A549 (cell line): ENCODE measurements around the gene KRTAP9-8. TPM values are rescaled to one million over a fixed set of nuclear protein-coding genes. Genes with fewer than 3 reads are reported as not detected.
"Not testable (repeated sequence)": the region's sequence is repeated elsewhere in the genome, so short reads cannot be mapped to it uniquely, and the experiment has no call there.

Experiments used
- ATAC-seq, 2 experiments: fragments of 200-7000 bp in 1 of 2; fragments of >200 bp in 1 of 2; cut with Nextera tagmentation in 1 of 2; cut with Tn5 transposase in 1 of 2; 3 replicates each; pipeline versions ENCODE4 v1.8.0 to v1.9.1; 2018 to 2020; ENCODE audit warnings: mild to moderate bottlenecking in 1 of 2, moderate library complexity in 1 of 2
- CTCF ChIA-PET: fragments of 300-600 bp; sonication (Branson Sonifier 250); formaldehyde crosslinking; extraction: SDS; loops from one replicate; lab custom pipeline; 2021; ENCODE audit warnings: antibody characterized with exemption, inconsistent platforms; lab: Yijun Ruan, JAX
- POLR2A ChIA-PET: fragments of 350-600 bp; formaldehyde crosslinking; extraction: SDS; loops from one replicate; lab custom pipeline; 2021; ENCODE audit warnings: antibody characterized with exemption, inconsistent platforms; lab: Yijun Ruan, JAX
- DNase-seq, 2 experiments: peaks; one replicate each; pipeline versions ENCODE4 v3.0.0 to v3.0.0-alpha.2; 2011 to 2016; ENCODE audit warnings: low read depth in 1 of 2, low spot score in 1 of 2
- FAIRE-seq: peaks from 2 replicates; lab custom pipeline; 2011; peaks lifted over from hg19 to GRCh38; lab: Jason Lieb, UNC
- H3K27ac ChIP-seq, 2 experiments: fragments of >200 bp; sonication (Bioruptor Twin); formaldehyde crosslinking; 3 replicates each; pipeline ENCODE4 v1.5.1; 2016 to 2017
- H3K4me1 ChIP-seq: fragments of >200 bp; sonication (Bioruptor Twin); formaldehyde crosslinking; 3 replicates; pipeline ENCODE4 v1.6.1; 2016
- H3K4me2 ChIP-seq: fragments of >200 bp; sonication (Bioruptor Twin); formaldehyde crosslinking; 3 replicates; pipeline ENCODE4 v1.6.1; 2016
- H3K4me3 ChIP-seq: fragments of >200 bp; sonication (Bioruptor Twin); formaldehyde crosslinking; 3 replicates; pipeline ENCODE4 v1.5.1; 2016
- H3K9me3 ChIP-seq: fragments of >200 bp; sonication (Bioruptor Twin); formaldehyde crosslinking; 3 replicates; pipeline ENCODE4 v1.6.1; 2016
- E2F6 ChIP-seq: IDR thresholded peaks from 2 replicates; pipeline ENCODE4 v1.6.1; 2012; ENCODE audit warnings: low read depth, borderline replicate concordance
- ELK1 ChIP-seq: fragments of 150-350 bp; IDR thresholded peaks from 2 replicates; pipeline ENCODE4 v1.6.1; 2014; ENCODE audit warnings: low read depth, mild to moderate bottlenecking, low read length
- FOXS1 ChIP-seq: fragments of 250-450 bp; sonication (Bioruptor Pico); IDR thresholded peaks from 2 replicates; pipeline ENCODE4 v1.5.0; 2020; ENCODE audit warnings: mild to moderate bottlenecking, moderate library complexity
- HOXB13 ChIP-seq: fragments of 250-450 bp; sonication (Bioruptor Pico); IDR thresholded peaks from 2 replicates; pipeline ENCODE4 v1.5.0; 2020; ENCODE audit warnings: low read depth, mild to moderate bottlenecking, moderate library complexity
- JUN ChIP-seq, 2 experiments: fragments of >200 bp; sonication (Bioruptor Twin); formaldehyde crosslinking; IDR thresholded peaks; 2 replicates in 1 of 2; 3 replicates in 1 of 2; pipeline ENCODE4 v1.6.1; 2016 to 2017
- MAFK ChIP-seq: fragments of 450-650 bp; IDR thresholded peaks from 2 replicates; pipeline ENCODE4 v1.6.1; 2014; ENCODE audit not compliant: partially characterized antibody
- NFE2L2 ChIP-seq: fragments of 150-350 bp; conservative IDR thresholded peaks from 2 replicates; pipeline ENCODE4 v1.6.1; 2014; ENCODE audit warnings: low read length
- NPAS2 ChIP-seq: fragments of 250-450 bp; sonication (Bioruptor Pico); IDR thresholded peaks from 2 replicates; pipeline ENCODE4 v1.8.0; 2022; ENCODE audit warnings: mild to moderate bottlenecking, moderate library complexity, borderline replicate concordance
- PBX3 ChIP-seq: IDR thresholded peaks from 2 replicates; pipeline ENCODE4 v1.6.1; 2012
- POLR2A ChIP-seq: IDR thresholded peaks from 2 replicates; pipeline ENCODE4 v1.6.1; 2012; ENCODE audit warnings: mild to moderate bottlenecking, low read length
- RFX5 ChIP-seq: fragments of 450-650 bp; IDR thresholded peaks from 2 replicates; pipeline ENCODE4 v1.7.1; 2014; ENCODE audit warnings: antibody characterized with exemption, mild to moderate bottlenecking, moderate library complexity
- RNF2 ChIP-seq: fragments of 200-600 bp; sonication (generic); IDR thresholded peaks from 2 replicates; pipeline ENCODE4 v1.6.1; 2016; ENCODE audit warnings: low read depth, mild to moderate bottlenecking, antibody characterized with exemption, moderate library complexity, borderline replicate concordance
- USF2 ChIP-seq: fragments of 450-650 bp; IDR thresholded peaks from 2 replicates; pipeline ENCODE4 v1.6.1; 2014; ENCODE audit warnings: antibody characterized with exemption
- WGBS: methylation state at CpG from one replicate; pipeline ENCODE4 v1.1.6; 2017; ENCODE audit errors: missing lambda C conversion rate; 5-methylcytosine and 5-hydroxymethylcytosine counted together
- polyA plus RNA-seq, 4 experiments: library from polyadenylated mRNA; depleted of rRNA in 3 of 4; stranded (reverse); fragments of >200 nt; fragmentation: RNase III in 1 of 4; extraction: RNeasy Plus Mini Kit Qiagen cat#74134 plus additional on column Dnase treatment in 1 of 4; gene quantifications; 2 replicates in 3 of 4; 3 replicates in 1 of 4; pipeline ENCODE4 v1.2.3, GENCODE V29; 2011 to 2017
- TF ChIP-seq, protein P1 (sequence below): fragments of 200-600 bp; sonication (generic); IDR thresholded peaks from 2 replicates; pipeline ENCODE4 v1.6.1; 2016; ENCODE audit warnings: antibody characterized with exemption, mild to moderate bottlenecking, moderate library complexity
- TF ChIP-seq, protein P2 (sequence below): fragments of 250-450 bp; sonication (Bioruptor Pico); IDR thresholded peaks from 2 replicates; pipeline ENCODE4 v1.5.0; 2020; ENCODE audit warnings: low read depth, mild to moderate bottlenecking, moderate library complexity

KRTAP9-8 gene
- polyA plus RNA-seq, 2 of the 4 experiments (the other 2 are of a cell fraction) = not detected

DNA sequence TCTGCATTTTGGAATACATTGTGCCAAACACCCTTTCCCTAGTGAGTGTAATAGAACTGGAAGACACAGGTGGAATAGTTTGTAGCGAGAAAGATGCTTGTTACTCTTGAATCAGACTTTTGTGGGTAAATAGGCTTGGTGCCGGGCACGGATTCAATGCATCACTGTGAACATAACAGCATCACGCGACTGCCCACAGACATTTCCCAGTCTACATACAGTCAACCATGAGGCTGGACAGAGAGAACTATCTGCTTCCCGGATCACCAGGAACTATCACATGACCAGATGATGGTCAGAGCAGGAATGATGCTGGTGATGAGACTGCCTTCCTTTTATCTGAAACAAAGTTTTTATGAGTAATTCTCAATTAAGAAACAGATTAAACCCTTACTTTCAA lies 11.7 kb upstream of the KRTAP9-8 start:
- POLR2A ChIA-PET = no interaction called here

DNA sequence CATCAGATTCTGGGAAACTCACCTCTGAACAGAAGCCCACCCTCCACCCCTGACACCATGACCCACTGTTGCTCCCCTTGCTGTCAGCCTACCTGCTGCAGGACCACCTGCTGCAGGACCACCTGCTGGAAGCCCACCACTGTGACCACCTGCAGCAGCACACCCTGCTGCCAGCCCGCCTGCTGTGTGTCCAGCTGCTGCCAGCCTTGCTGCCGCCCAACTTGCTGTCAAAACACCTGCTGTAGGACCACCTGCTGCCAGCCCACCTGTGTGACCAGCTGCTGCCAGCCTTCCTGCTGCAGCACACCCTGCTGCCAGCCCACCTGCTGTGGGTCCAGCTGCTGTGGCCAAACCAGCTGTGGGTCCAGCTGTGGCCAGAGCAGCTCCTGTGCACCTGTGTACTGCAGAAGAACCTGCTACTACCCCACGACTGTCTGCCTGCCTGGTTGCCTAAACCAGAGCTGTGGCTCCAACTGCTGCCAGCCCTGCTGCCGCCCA lies 11.2 kb upstream of the KRTAP9-8 start, which contains the start of gene KRTAP9-2:
Gene KRTAP9-2, plus strand, starts transcription at position 51 of the 498 bp plus-strand sequence. Its CDS starts 7 bp downstream, at position 58.
- H3K9me3 ChIP-seq, FAIRE-seq, H3K4me3 ChIP-seq, POLR2A ChIA-PET, ATAC-seq, H3K4me1 ChIP-seq, DNase-seq, H3K4me2 ChIP-seq, H3K27ac ChIP-seq, CTCF ChIA-PET: not testable (repeated sequence)
- 48% methylated on average over 3 of the region's 4 CpGs for WGBS

More for the DNA sequence above, 11.7 kb upstream of the KRTAP9-8 start:
- CTCF ChIA-PET = interaction anchor here (1.1 kb wide), 1 partner anchor 37 kb away, joined by 4 read pairs; no protein-coding TSS in a partner anchor
- ATAC-seq (no peak), DNase-seq (no peak), FAIRE-seq (peak; percentile 80)
- Histone ChIP-seq H3K4me2 (no peak overlapping the region), H3K9me3 (no peaks in the 10 kb centered on the region), H3K27ac (no peak overlapping the region), H3K4me1 (no peaks in the 10 kb centered on the region), H3K4me3 (no peak overlapping the region)
- 90% methylated on average over 6 of the region's 6 CpGs for WGBS
- TF ChIP-seq RNF2 (no peak), MAFK (no peak), NPAS2 (no peak), FOXS1 (no peak), USF2 (no peak), E2F6 (no peak), POLR2A (no peak), ELK1 (no peak), RFX5 (no peak), JUN (IDR thresholded peaks at IDR 0.05) (no peak), HOXB13 (CRISPR knock-in tag) (no peak), PBX3 (no peak), NFE2L2 (no peak)
- TF ChIP-seq, protein P1, sequence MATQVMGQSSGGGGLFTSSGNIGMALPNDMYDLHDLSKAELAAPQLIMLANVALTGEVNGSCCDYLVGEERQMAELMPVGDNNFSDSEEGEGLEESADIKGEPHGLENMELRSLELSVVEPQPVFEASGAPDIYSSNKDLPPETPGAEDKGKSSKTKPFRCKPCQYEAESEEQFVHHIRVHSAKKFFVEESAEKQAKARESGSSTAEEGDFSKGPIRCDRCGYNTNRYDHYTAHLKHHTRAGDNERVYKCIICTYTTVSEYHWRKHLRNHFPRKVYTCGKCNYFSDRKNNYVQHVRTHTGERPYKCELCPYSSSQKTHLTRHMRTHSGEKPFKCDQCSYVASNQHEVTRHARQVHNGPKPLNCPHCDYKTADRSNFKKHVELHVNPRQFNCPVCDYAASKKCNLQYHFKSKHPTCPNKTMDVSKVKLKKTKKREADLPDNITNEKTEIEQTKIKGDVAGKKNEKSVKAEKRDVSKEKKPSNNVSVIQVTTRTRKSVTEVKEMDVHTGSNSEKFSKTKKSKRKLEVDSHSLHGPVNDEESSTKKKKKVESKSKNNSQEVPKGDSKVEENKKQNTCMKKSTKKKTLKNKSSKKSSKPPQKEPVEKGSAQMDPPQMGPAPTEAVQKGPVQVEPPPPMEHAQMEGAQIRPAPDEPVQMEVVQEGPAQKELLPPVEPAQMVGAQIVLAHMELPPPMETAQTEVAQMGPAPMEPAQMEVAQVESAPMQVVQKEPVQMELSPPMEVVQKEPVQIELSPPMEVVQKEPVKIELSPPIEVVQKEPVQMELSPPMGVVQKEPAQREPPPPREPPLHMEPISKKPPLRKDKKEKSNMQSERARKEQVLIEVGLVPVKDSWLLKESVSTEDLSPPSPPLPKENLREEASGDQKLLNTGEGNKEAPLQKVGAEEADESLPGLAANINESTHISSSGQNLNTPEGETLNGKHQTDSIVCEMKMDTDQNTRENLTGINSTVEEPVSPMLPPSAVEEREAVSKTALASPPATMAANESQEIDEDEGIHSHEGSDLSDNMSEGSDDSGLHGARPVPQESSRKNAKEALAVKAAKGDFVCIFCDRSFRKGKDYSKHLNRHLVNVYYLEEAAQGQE = no peak
- TF ChIP-seq, protein P2, sequence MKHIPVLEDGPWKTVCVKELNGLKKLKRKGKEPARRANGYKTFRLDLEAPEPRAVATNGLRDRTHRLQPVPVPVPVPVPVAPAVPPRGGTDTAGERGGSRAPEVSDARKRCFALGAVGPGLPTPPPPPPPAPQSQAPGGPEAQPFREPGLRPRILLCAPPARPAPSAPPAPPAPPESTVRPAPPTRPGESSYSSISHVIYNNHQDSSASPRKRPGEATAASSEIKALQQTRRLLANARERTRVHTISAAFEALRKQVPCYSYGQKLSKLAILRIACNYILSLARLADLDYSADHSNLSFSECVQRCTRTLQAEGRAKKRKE (CRISPR knock-in tag) = no peak
